Skeletal muscle tissue (tissue), 5 donors: ENCODE measurements around the gene CCDC85C. TPM values are rescaled to one million over a fixed set of nuclear protein-coding genes. Genes with fewer than 3 reads are reported as not detected.

Source experiments
- H3K27ac ChIP-seq: one replicate; pipeline ENCODE4 v1.7.0; 2013; ENCODE audit warnings: mild to moderate bottlenecking, low read depth, low read length, inconsistent platforms
- H3K27me3 ChIP-seq, 3 donors: one replicate each; pipeline ENCODE4 v1.7.0; 2013; ENCODE audit warnings: low read length in 3 of 3; ENCODE audit not compliant: control insufficient read depth in 3 of 3, insufficient read depth in 3 of 3
- H3K36me3 ChIP-seq, 3 donors: one replicate each; pipeline ENCODE4 v1.7.0; 2013; ENCODE audit warnings: low read length in 3 of 3; ENCODE audit not compliant: control insufficient read depth in 3 of 3, insufficient read depth in 3 of 3
- H3K4me1 ChIP-seq, 3 donors: one replicate each; pipeline ENCODE4 v1.7.0; 2013; ENCODE audit warnings: low read length in 3 of 3, mild to moderate bottlenecking in 3 of 3; ENCODE audit not compliant: control insufficient read depth in 3 of 3, insufficient read depth in 3 of 3
- H3K4me3 ChIP-seq, 3 donors: one replicate each; pipeline ENCODE4 v1.7.0; 2013; ENCODE audit warnings: low read length in 3 of 3
- H3K9ac ChIP-seq, 3 donors: one replicate each; pipeline ENCODE4 v1.7.0; 2013; ENCODE audit warnings: low read length in 3 of 3, mild to moderate bottlenecking in 3 of 3, moderate library complexity in 2 of 3, low read depth in 1 of 3
- H3K9me3 ChIP-seq, 3 donors: one replicate each; pipeline ENCODE4 v1.7.0; 2013; ENCODE audit warnings: low read length in 3 of 3; ENCODE audit not compliant: control insufficient read depth in 3 of 3
- small RNA-seq: library from RNA; depleted of rRNA; stranded (forward); fragments of <200 nt; gene quantifications from one replicate; pipeline ENCODE3, GENCODE V24; 2014
- total RNA-seq: library from RNA; depleted of rRNA; stranded (reverse); fragments of >200 nt; gene quantifications from one replicate; pipeline ENCODE4 v1.2.3, GENCODE V29; 2014
- donor health status: Osteomylitis.

The CCDC85C gene
- total RNA-seq, 1 donor from 2014 or later, result 1.6 TPM

DNA sequence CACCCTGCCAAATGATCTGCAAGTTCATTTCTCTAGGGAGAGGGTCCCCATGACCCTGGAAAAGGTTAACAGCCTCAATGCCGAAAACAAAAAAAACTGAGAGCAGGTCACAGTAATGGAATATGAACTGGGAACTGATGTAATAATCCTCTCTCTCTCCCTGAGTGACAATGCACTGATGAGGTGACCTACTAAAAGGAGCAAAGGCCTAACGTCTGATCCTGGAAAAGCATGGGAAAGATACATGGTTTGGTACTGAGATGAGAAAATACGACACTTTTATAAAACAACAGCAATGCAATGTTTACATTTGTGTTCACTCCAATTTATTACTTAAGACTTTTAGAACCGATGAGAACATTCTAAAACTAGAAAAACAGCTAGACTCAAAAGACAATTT, 151.0 kb downstream of the CCDC85C start:
- Histone ChIP-seq H3K27me3 (no peaks in the 10 kb centered on the region), H3K4me3 (no peak overlapping the region), H3K9me3 (no peaks in the 10 kb centered on the region), H3K36me3 (peaks cover 26 to 45% (median 35%) of the 10 kb centered on the region in 3 donors), H3K9ac (no peak overlapping the region), H3K27ac (no peak overlapping the region), H3K4me1 (peaks cover 0 to 14% (median 3%) of the 10 kb centered on the region in 3 donors)

DNA sequence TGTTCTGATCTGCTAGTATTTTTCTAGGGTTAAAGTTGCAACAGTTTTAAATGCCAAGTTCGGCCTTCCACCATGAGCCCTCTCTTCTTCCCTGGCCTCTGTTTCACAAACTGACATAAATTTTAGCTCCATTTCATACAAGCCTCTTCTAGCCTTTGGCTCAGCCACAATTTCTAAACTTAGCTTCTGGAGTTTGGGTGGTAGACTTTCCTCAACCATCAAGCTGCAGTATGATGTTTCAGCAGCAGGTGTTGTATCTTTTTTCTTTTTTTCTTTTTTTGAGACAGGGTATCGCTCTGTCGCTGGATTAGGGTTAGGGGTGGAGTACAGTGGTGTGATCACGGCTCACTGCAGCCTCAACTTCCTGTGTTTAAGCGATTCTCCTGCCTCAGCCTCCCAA, 152.8 kb downstream of the CCDC85C start:
- Histone ChIP-seq H3K9me3 (no peaks in the 10 kb centered on the region), H3K27ac (no peak overlapping the region), H3K4me1 (peaks cover 0 to 14% (median 3%) of the 10 kb centered on the region in 3 donors)

DNA sequence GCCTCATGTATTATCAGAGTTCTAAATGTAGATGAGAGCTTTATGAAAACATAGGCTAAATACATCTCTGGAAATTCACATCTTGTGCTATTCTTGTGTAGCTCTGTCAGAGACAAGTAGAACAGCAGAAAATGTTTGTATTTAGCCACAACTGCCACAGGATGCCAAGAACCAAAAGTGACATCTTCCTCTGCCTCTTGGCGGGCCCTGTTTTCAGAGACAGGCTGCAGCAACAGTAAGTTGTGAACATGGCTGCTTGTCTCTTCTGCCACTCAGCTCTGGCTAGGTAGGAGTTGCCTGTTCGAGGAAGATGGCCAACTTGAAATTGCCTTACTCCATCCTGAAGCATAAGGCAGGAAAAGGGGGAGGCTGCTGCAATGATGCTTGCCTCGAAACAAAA, 153.7 kb downstream of the CCDC85C start:
- Histone ChIP-seq H3K36me3 (peaks cover 13 to 46% (median 30%) of the 10 kb centered on the region in 3 donors), H3K27me3 (no peaks in the 10 kb centered on the region)

More for the DNA sequence above, 152.8 kb downstream of the CCDC85C start:
- H3K36me3 ChIP-seq, result peaks cover 20 to 47% (median 33%) of the 10 kb centered on the region in 3 donors
- H3K27me3 ChIP-seq, result no peaks in the 10 kb centered on the region
- no peak overlapping the region for H3K9ac ChIP-seq
- H3K4me3 ChIP-seq, result no peak overlapping the region

More for the DNA sequence above, 153.7 kb downstream of the CCDC85C start:
- Histone ChIP-seq H3K9me3 (no peaks in the 10 kb centered on the region), H3K27ac (no peak overlapping the region), H3K9ac (no peak overlapping the region), H3K4me1 (peaks cover 0 to 14% (median 3%) of the 10 kb centered on the region in 3 donors), H3K4me3 (no peak overlapping the region)

Small RNA genes lying within 50 kb of the gene (small RNA-seq; reads per million reads assigned to genes)
- not detected for gene RF00019

Other genes starting within 250 kb of the CCDC85C start
- 112 TPM for gene SETD3, start 123.3 kb downstream of the CCDC85C start, total RNA-seq
- 19.8 TPM for gene CCNK, start 122.8 kb downstream of the CCDC85C start, total RNA-seq
- 2.6 TPM for gene HHIPL1, start 40.9 kb upstream of the CCDC85C start, total RNA-seq
- 2.1 TPM for gene CYP46A1, start 80.1 kb upstream of the CCDC85C start, total RNA-seq
- 37.6 TPM for gene EML1, start 189.2 kb upstream of the CCDC85C start, total RNA-seq